ENCODE measurements around the gene CLIC4.
"Not testable (repeated sequence)": the region's sequence is repeated elsewhere in the genome, so short reads cannot be mapped to it uniquely, and the experiment has no call there.

The CLIC4 gene

DNA sequence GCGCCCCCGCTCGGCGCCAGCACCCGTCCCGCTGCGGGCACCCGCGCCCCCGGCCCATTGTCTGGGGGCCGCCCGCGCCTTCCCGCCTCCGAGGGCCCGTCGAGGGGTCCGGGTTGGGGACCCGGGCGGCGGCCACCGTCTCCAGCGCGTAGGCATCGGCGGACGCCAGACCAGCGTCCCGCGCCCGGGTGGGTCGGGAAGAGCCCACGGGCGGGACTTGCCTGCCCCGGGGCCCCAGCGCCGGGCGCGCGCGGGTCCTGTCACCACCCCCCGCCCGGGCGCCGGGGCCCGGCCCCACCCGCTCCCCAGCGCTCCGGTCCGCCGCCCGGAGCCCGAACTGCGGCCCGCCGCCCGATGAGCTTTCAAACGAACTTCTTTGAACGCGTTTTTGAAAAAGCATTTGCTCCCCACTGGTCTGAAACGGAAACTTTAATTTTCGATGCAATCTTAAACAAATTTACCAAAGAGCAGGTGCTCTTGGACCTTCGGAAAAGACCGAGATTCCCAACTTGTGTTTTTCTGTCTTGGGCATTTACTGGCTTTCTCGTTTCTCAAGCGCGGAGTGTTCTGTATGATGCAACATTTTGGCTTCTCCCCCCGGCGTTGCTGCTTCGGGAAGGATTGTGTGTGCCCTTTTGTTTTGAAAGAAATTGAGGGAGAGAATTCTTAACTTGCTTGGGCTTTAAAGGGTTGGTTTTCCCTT is 615 bp downstream of the CLIC4 start:
- Histone ChIP-seq H3K36me3 (ENCODE audit: control insufficient read depth in 2 of 2, insufficient read depth in 2 of 2, low read length in 2 of 2) (no peaks in the 10 kb centered on the region), H3K9ac (ENCODE audit: low read depth in 1 of 2, low read length in 2 of 2) (peak overlapping the region; percentile 77 to 94), H3K27me3 (ENCODE audit: control insufficient read depth in 2 of 2, insufficient read depth in 2 of 2, low read length in 2 of 2) (peaks cover 0 to 4% of the 10 kb centered on the region in 2 donors), H3K27ac (ENCODE audit: low read depth in 2 of 2, low read length in 2 of 2) (peak overlapping the region; percentile 84 to 91), H3K9me3 (ENCODE audit: control insufficient read depth in 2 of 2, low read length in 2 of 2) (no peaks in the 10 kb centered on the region), H3K4me3 (ENCODE audit: low read length in 2 of 2) (peak overlapping the region; percentile 87 to 88), H3K4me1 (ENCODE audit: control insufficient read depth in 2 of 2, insufficient read depth in 2 of 2, low read length in 2 of 2) (peaks cover 22 to 30% of the 10 kb centered on the region in 2 donors)

DNA sequence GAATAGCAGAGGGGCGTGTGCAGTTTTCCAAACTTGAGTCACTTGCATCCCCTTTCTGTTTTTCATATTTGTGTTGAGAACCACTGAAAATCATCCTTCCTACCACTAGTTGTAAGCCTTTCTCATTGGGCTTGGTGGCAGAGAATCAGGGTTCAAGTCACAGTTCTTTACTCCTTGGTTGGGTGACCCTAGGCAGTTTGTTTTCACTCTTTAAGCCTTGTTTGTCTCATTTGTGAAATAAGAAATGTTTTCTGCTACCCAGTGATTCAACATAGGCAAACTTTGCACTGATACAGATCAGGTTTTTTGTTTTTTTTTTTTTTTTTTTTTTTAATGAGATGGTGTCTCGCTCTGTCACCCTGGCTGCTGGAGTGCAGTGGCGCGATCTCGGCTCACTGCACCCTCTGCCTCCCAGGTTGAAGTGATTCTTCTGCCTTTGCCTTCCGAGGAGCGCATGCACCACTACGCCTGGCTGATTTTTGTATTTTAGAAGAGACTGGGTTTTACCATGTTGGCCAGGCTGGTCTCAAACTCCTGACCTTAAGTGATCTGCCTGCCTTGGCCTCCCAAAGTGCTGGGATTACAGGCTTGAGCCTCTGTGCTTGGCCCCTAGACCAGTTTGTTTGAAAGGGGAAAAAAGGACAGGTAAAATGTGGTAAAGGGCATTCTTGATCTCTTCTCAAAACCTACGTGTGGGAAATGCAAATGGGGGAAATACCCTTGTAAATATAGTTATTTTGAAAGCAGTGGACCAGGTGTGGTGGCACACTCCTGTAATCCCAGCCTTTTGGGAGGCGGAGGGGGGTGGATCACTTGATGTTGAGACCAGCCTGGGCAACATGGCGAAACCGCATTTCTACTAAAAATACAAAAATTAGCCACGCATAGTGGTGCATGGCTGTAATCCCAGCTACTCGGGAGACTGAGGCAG is 3.2 kb downstream of the CLIC4 start:
- Histone ChIP-seq H3K9me3 (ENCODE audit: control insufficient read depth in 2 of 2, low read length in 2 of 2) (no peaks in the 10 kb centered on the region), H3K4me3 (ENCODE audit: low read length in 2 of 2) (peak overlapping the region; percentile 24 to 32), H3K4me1 (ENCODE audit: control insufficient read depth in 2 of 2, insufficient read depth in 2 of 2, low read length in 2 of 2) (peaks cover 8 to 13% of the 10 kb centered on the region in 2 donors), H3K27ac (ENCODE audit: low read depth in 2 of 2, low read length in 2 of 2) (peak overlapping the region in 1 of 2 donors; percentile 57), H3K9ac (ENCODE audit: low read depth in 1 of 2, low read length in 2 of 2) (no peak overlapping the region), H3K36me3 (ENCODE audit: control insufficient read depth in 2 of 2, insufficient read depth in 2 of 2, low read length in 2 of 2) (no peaks in the 10 kb centered on the region), H3K27me3 (ENCODE audit: control insufficient read depth in 2 of 2, insufficient read depth in 2 of 2, low read length in 2 of 2) (peaks cover 0 to 4% of the 10 kb centered on the region in 2 donors)

DNA sequence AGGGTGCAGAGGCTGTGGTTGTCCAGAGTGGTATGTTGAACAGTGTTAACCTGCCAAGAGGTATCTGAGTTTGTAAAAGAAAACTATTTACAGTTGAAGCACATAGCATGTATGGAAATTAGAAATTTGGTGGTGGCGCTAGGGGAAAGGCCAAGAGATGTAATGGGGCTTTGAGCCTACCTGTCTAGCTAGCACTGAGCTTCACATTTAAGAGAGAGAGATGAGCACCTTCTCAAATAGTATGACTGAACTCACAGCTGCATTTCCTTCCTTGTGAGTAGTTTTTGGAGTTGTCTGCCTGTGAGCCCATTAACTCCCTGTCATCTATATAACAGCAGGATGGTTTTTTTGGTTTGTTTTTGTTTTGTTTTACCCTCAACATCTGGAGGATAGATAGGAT is 4.0 kb downstream of the CLIC4 start:
- Histone ChIP-seq H3K36me3 (ENCODE audit: control insufficient read depth in 2 of 2, insufficient read depth in 2 of 2, low read length in 2 of 2) (no peaks in the 10 kb centered on the region), H3K4me3 (ENCODE audit: low read length in 2 of 2) (no peak overlapping the region), H3K27ac (ENCODE audit: low read depth in 2 of 2, low read length in 2 of 2) (no peak overlapping the region), H3K4me1 (ENCODE audit: control insufficient read depth in 2 of 2, insufficient read depth in 2 of 2, low read length in 2 of 2) (peaks cover 0 to 5% of the 10 kb centered on the region in 2 donors), H3K9me3 (ENCODE audit: control insufficient read depth in 2 of 2, low read length in 2 of 2) (no peaks in the 10 kb centered on the region), H3K27me3 (ENCODE audit: control insufficient read depth in 2 of 2, insufficient read depth in 2 of 2, low read length in 2 of 2) (peaks cover 0 to 4% of the 10 kb centered on the region in 2 donors), H3K9ac (ENCODE audit: low read depth in 1 of 2, low read length in 2 of 2) (no peak overlapping the region)

DNA sequence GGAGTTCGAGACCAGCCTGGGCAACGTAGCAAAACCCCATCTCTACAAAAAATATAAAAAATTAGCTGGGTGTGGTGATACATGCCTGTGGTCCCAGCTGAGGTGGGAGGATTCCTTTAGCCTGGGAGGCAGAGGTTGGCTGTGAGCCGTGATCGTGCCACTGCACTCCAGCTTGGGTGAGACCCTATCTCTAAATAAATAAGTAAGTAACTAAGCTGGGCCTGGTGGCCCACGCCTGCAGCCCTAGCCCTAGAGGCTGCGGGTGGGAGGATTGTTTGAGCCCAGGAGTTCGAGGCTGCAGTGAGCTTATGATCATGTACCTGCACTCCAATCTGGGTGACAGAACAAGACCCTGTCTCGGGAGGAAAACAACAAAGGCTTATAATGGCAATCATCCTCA is 4.6 kb downstream of the CLIC4 start:
- peaks cover 0 to 4% of the 10 kb centered on the region in 2 donors for H3K27me3 ChIP-seq (ENCODE audit: control insufficient read depth in 2 of 2, insufficient read depth in 2 of 2, low read length in 2 of 2)
- H3K36me3 ChIP-seq (ENCODE audit: control insufficient read depth in 2 of 2, insufficient read depth in 2 of 2, low read length in 2 of 2): no peaks in the 10 kb centered on the region
- no peak overlapping the region for H3K4me3 ChIP-seq (ENCODE audit: low read length in 2 of 2)
- no peak overlapping the region for H3K9ac ChIP-seq (ENCODE audit: low read depth in 1 of 2, low read length in 2 of 2)
- H3K9me3 ChIP-seq (ENCODE audit: control insufficient read depth in 2 of 2, low read length in 2 of 2): no peaks in the 10 kb centered on the region
- peaks cover 0 to 3% of the 10 kb centered on the region in 2 donors for H3K4me1 ChIP-seq (ENCODE audit: control insufficient read depth in 2 of 2, insufficient read depth in 2 of 2, low read length in 2 of 2)
- no peak overlapping the region for H3K27ac ChIP-seq (ENCODE audit: low read depth in 2 of 2, low read length in 2 of 2)

DNA sequence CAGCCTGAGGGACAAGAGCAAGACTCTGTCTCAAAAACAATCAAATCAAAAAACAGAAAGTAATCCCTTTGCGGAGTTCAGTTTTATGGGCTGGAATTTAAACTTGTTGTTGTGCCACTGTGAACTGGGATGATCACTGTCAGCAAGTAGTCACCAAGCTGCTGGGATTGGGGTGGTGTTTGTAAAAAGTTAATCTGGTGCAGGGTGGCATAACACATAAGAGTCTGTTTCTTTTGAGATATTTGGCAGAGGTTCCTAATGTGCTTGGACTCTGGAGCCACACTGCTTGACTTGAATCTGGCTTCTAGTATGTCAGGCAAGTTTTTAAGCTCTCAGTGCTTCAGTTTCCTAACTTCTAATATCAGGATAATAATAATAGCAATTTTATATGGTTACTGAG is 6.6 kb downstream of the CLIC4 start:
- Histone ChIP-seq H3K27me3 (ENCODE audit: control insufficient read depth in 2 of 2, insufficient read depth in 2 of 2, low read length in 2 of 2) (no peaks in the 10 kb centered on the region), H3K27ac (ENCODE audit: low read depth in 2 of 2, low read length in 2 of 2) (no peak overlapping the region), H3K4me3 (ENCODE audit: low read length in 2 of 2) (no peak overlapping the region), H3K9ac (ENCODE audit: low read depth in 1 of 2, low read length in 2 of 2) (no peak overlapping the region), H3K4me1 (ENCODE audit: control insufficient read depth in 2 of 2, insufficient read depth in 2 of 2, low read length in 2 of 2) (no peaks in the 10 kb centered on the region), H3K36me3 (ENCODE audit: control insufficient read depth in 2 of 2, insufficient read depth in 2 of 2, low read length in 2 of 2) (no peaks in the 10 kb centered on the region), H3K9me3 (ENCODE audit: control insufficient read depth in 2 of 2, low read length in 2 of 2) (no peaks in the 10 kb centered on the region)

DNA sequence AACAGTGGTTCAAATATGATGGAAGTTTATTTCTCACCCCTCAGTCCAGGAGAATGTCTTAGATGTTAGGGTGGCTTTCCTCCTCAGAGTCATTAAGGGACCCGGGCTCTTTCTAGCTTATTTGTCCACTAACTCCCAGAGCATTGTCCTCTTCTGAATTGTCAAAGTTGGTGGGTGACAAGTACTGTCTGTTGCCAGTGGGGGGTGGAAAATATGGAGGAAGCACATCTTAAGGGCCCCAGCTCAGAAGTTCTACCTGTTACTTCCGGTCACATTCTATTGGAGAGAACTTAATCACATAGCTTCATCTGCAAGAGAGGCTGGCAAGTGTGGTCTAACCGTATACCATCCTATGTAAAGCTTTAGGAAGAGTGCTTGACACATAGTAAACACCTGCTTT is 7.1 kb downstream of the CLIC4 start:
- H3K9ac ChIP-seq (ENCODE audit: low read depth in 1 of 2, low read length in 2 of 2): no peak overlapping the region
- H3K9me3 ChIP-seq (ENCODE audit: control insufficient read depth in 2 of 2, low read length in 2 of 2): no peaks in the 10 kb centered on the region
- H3K4me3 ChIP-seq (ENCODE audit: low read length in 2 of 2): no peak overlapping the region
- H3K4me1 ChIP-seq (ENCODE audit: control insufficient read depth in 2 of 2, insufficient read depth in 2 of 2, low read length in 2 of 2): no peaks in the 10 kb centered on the region
- no peak overlapping the region for H3K27ac ChIP-seq (ENCODE audit: low read depth in 2 of 2, low read length in 2 of 2)
- H3K36me3 ChIP-seq (ENCODE audit: control insufficient read depth in 2 of 2, insufficient read depth in 2 of 2, low read length in 2 of 2): no peaks in the 10 kb centered on the region
- no peaks in the 10 kb centered on the region for H3K27me3 ChIP-seq (ENCODE audit: control insufficient read depth in 2 of 2, insufficient read depth in 2 of 2, low read length in 2 of 2)

DNA sequence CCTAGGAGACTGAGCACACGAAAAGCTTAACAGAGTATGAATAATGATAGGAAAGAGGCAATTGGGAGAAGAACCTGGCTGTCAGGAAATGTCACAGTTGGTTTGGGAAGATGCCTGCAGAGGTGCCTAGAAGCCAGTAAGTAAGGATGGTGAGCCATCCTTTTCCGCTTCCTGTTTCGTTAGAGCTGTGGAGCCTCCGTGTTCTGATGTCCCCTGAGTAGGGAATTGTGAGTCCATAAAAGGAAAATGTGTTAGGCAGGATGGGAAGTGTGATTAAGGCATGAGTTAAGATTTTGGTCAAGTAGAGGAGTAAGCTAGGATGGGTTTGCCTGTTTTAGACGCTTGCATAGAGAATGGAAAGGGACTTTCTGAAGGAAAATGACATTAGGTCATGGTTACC is 9.0 kb downstream of the CLIC4 start:
- Histone ChIP-seq H3K4me3 (ENCODE audit: low read length in 2 of 2) (no peak overlapping the region), H3K9me3 (ENCODE audit: control insufficient read depth in 2 of 2, low read length in 2 of 2) (no peaks in the 10 kb centered on the region), H3K27ac (ENCODE audit: low read depth in 2 of 2, low read length in 2 of 2) (no peak overlapping the region), H3K9ac (ENCODE audit: low read depth in 1 of 2, low read length in 2 of 2) (no peak overlapping the region), H3K4me1 (ENCODE audit: control insufficient read depth in 2 of 2, insufficient read depth in 2 of 2, low read length in 2 of 2) (no peaks in the 10 kb centered on the region), H3K27me3 (ENCODE audit: control insufficient read depth in 2 of 2, insufficient read depth in 2 of 2, low read length in 2 of 2) (no peaks in the 10 kb centered on the region), H3K36me3 (ENCODE audit: control insufficient read depth in 2 of 2, insufficient read depth in 2 of 2, low read length in 2 of 2) (no peaks in the 10 kb centered on the region)

DNA sequence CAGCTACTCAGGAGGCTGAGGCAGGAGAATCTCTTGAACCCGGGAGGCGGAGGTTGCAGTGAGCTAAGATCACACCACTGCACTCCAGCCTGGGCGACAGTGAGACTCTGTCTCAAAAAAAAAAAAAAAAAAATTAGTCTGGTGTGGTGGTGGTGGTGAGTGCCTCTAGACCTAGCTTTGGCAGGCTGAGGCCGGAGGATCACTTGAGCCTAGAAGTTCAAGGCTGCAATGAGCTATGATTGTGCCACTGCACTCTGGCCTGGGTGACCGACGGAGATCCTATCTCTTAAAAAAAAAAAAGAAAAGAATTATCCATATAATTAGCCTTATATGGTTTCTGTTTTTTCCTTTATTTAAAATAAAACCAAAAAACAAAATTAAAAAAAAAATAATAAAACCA is 10.1 kb downstream of the CLIC4 start:
- not testable (repeated sequence) for H3K27ac ChIP-seq (ENCODE audit: low read depth in 2 of 2, low read length in 2 of 2); H3K27me3 ChIP-seq (ENCODE audit: control insufficient read depth in 2 of 2, insufficient read depth in 2 of 2, low read length in 2 of 2); H3K9ac ChIP-seq (ENCODE audit: low read depth in 1 of 2, low read length in 2 of 2); H3K9me3 ChIP-seq (ENCODE audit: control insufficient read depth in 2 of 2, low read length in 2 of 2); H3K36me3 ChIP-seq (ENCODE audit: control insufficient read depth in 2 of 2, insufficient read depth in 2 of 2, low read length in 2 of 2); H3K4me3 ChIP-seq (ENCODE audit: low read length in 2 of 2); H3K4me1 ChIP-seq (ENCODE audit: control insufficient read depth in 2 of 2, insufficient read depth in 2 of 2, low read length in 2 of 2)

DNA sequence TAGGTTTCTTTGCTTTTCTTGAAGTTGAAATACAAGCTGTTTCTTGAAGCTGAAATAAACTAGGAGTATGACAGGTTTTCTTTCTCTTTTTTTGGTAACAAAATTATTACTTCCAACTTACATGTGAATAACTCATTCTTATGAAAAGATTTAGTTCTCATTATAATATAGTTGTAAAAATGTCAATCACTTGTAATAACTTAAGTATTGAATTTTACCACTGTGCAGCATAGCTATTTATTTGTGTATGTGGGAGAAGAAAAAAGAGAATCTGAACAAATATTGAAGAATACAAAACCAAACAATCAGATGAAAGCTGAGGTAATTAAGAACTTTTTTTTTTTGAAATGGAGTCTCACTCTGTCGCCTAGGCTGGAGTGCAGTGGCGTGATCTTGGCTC is 11.1 kb downstream of the CLIC4 start:
- H3K36me3 ChIP-seq (ENCODE audit: control insufficient read depth in 2 of 2, insufficient read depth in 2 of 2, low read length in 2 of 2): no peaks in the 10 kb centered on the region
- no peaks in the 10 kb centered on the region for H3K27me3 ChIP-seq (ENCODE audit: control insufficient read depth in 2 of 2, insufficient read depth in 2 of 2, low read length in 2 of 2)
- H3K27ac ChIP-seq (ENCODE audit: low read depth in 2 of 2, low read length in 2 of 2): no peak overlapping the region
- H3K9me3 ChIP-seq (ENCODE audit: control insufficient read depth in 2 of 2, low read length in 2 of 2): no peaks in the 10 kb centered on the region
- H3K4me3 ChIP-seq (ENCODE audit: low read length in 2 of 2): no peak overlapping the region
- H3K9ac ChIP-seq (ENCODE audit: low read depth in 1 of 2, low read length in 2 of 2): no peak overlapping the region
- H3K4me1 ChIP-seq (ENCODE audit: control insufficient read depth in 2 of 2, insufficient read depth in 2 of 2, low read length in 2 of 2): no peaks in the 10 kb centered on the region

DNA sequence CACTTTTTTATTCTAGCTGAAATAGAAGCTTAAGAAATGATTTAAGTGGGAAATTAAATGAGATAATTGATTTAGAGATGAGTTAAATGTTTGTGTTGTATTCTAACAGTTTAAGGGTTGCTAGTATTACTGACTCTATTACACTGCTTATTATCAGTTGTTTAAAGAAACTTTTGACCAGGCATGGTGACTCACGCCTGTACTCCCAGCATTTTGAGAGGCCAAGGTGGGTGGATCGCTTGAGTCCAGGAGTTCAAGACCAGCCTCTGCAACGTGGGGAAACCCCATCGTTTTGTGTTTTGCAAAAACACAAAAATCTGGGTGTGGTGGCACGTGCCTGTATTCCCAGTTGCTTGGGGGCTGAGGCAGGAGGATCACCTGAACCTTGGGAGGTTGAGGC is 14.2 kb downstream of the CLIC4 start:
- Histone ChIP-seq H3K4me1 (ENCODE audit: control insufficient read depth in 2 of 2, insufficient read depth in 2 of 2, low read length in 2 of 2) (no peaks in the 10 kb centered on the region), H3K9me3 (ENCODE audit: control insufficient read depth in 2 of 2, low read length in 2 of 2) (no peaks in the 10 kb centered on the region), H3K9ac (ENCODE audit: low read depth in 1 of 2, low read length in 2 of 2) (no peak overlapping the region), H3K4me3 (ENCODE audit: low read length in 2 of 2) (no peak overlapping the region), H3K27ac (ENCODE audit: low read depth in 2 of 2, low read length in 2 of 2) (no peak overlapping the region), H3K36me3 (ENCODE audit: control insufficient read depth in 2 of 2, insufficient read depth in 2 of 2, low read length in 2 of 2) (no peaks in the 10 kb centered on the region), H3K27me3 (ENCODE audit: control insufficient read depth in 2 of 2, insufficient read depth in 2 of 2, low read length in 2 of 2) (no peaks in the 10 kb centered on the region)

All from mucosa of rectum (tissue), 2 donors.